Keratinocyte (primary cell): ENCODE results near the gene CIRBP. TPM values are rescaled to one million over a fixed set of nuclear protein-coding genes. Genes with fewer than 3 reads are reported as not detected.

Source experiments
- DNase-seq: peaks from one replicate; pipeline ENCODE4 v3.0.0-alpha.2; 2011; ENCODE audit warnings: low read depth, missing footprints, low spot score
- FAIRE-seq: peaks from 2 replicates; lab custom pipeline; 2011; peaks lifted over from hg19 to GRCh38; lab: Jason Lieb, UNC
- H2AFZ ChIP-seq: 2 replicates; pipeline ENCODE4 v1.6.0; 2012; ENCODE audit warnings: low read length, control low read depth, inconsistent platforms; ENCODE audit not compliant: control insufficient read depth
- H3K27ac ChIP-seq: 2 replicates; pipeline ENCODE4 v1.5.1; 2011; ENCODE audit warnings: low read length; ENCODE audit not compliant: control insufficient read depth, insufficient read depth
- H3K27me3 ChIP-seq: 3 replicates; pipeline ENCODE4 v1.6.0; 2011; ENCODE audit warnings: low read length; ENCODE audit not compliant: control insufficient read depth, insufficient read depth; ENCODE audit errors: extremely low read depth
- H3K36me3 ChIP-seq, 2 experiments: 2 replicates in 1 of 2; 3 replicates in 1 of 2; pipeline ENCODE4 v1.5.1; 2011; ENCODE audit warnings: low read length in 2 of 2, mild to moderate bottlenecking in 1 of 2; ENCODE audit not compliant: control insufficient read depth in 2 of 2, insufficient read depth in 2 of 2; ENCODE audit errors: extremely low read depth in 1 of 2
- H3K4me1 ChIP-seq: 3 replicates; pipeline ENCODE4 v1.5.1; 2011; ENCODE audit warnings: low read length; ENCODE audit not compliant: control insufficient read depth, insufficient read depth; ENCODE audit errors: extremely low read depth
- H3K4me2 ChIP-seq: 3 replicates; pipeline ENCODE4 v1.6.0; 2011; ENCODE audit warnings: low read depth, low read length; ENCODE audit not compliant: control insufficient read depth, insufficient read depth; ENCODE audit errors: extremely low read depth
- H3K4me3 ChIP-seq, 3 experiments: fragments of 200-600 bp in 1 of 3; sonication (generic) in 1 of 3; 2 replicates in 2 of 3; 3 replicates in 1 of 3; pipeline ENCODE4 v1.5.1; 2011 to 2016; ENCODE audit warnings: low read length in 3 of 3, mild to moderate bottlenecking in 3 of 3, control low read depth in 2 of 3, inconsistent platforms in 1 of 3, low read depth in 1 of 3, mixed read lengths in 1 of 3, mixed run types in 1 of 3, moderate library complexity in 1 of 3; ENCODE audit not compliant: control insufficient read depth in 2 of 3, insufficient read depth in 2 of 3; ENCODE audit errors: extremely low read depth in 1 of 3
- H3K79me2 ChIP-seq: 2 replicates; pipeline ENCODE4 v1.6.0; 2012; ENCODE audit warnings: low read length; ENCODE audit not compliant: control insufficient read depth, insufficient read depth
- H3K9ac ChIP-seq: 3 replicates; pipeline ENCODE4 v1.6.0; 2011; ENCODE audit warnings: low read length; ENCODE audit not compliant: control insufficient read depth, insufficient read depth; ENCODE audit errors: extremely low read depth
- H3K9me1 ChIP-seq: 3 replicates; pipeline ENCODE4 v1.6.0; 2011; ENCODE audit warnings: low read length; ENCODE audit not compliant: control insufficient read depth, insufficient read depth; ENCODE audit errors: extremely low read depth
- H3K9me3 ChIP-seq: 2 replicates; pipeline ENCODE4 v1.5.1; 2012; ENCODE audit warnings: low read depth, low read length; ENCODE audit not compliant: control insufficient read depth
- H4K20me1 ChIP-seq: 3 replicates; pipeline ENCODE4 v1.6.0; 2011; ENCODE audit warnings: low read length; ENCODE audit not compliant: control insufficient read depth, insufficient read depth; ENCODE audit errors: extremely low read depth
- EZH2 ChIP-seq: IDR thresholded peaks from one replicate; pipeline ENCODE4 v1.6.1; 2012; ENCODE audit warnings: inconsistent platforms, mild to moderate bottlenecking, low read length, moderate library complexity
- dilution Hi-C: fragments of 300-500 bp; cut with MboI; formaldehyde crosslinking; loops from one replicate; pipeline ENCODE4 v1.7.0; 2020; ENCODE audit warnings: low sequenced_read_pairs; ENCODE audit not compliant: extremely low pct_ligation_motif_present
- polyA plus RNA-seq, 5 experiments: library from polyadenylated mRNA; depleted of rRNA in 3 of 5; stranded (reverse) in 3 of 5; stranded (forward) in 1 of 5; unstranded in 1 of 5; fragments of >200 nt; gene quantifications; 1 replicate in 1 of 5; 2 replicates in 3 of 5; 3 replicates in 1 of 5; pipeline versions ENCODE4 v1.2.1 to v1.2.3, GENCODE V29; 2011 to 2012; ENCODE audit warnings: missing spikeins in 2 of 5, low read depth in 1 of 5, low replicate concordance in 1 of 5
- TF ChIP-seq, protein P1 (sequence below), 3 experiments: IDR thresholded peaks in 1 of 3; conservative IDR thresholded peaks in 1 of 3; optimal IDR thresholded peaks in 1 of 3; 2 replicates in 2 of 3; 3 replicates in 1 of 3; pipeline versions ENCODE3 to v1.5.1; 2011; ENCODE audit warnings: low read length in 3 of 3, mild to moderate bottlenecking in 3 of 3, moderate library complexity in 2 of 3, control low read depth in 1 of 3, inconsistent platforms in 1 of 3; ENCODE audit not compliant: insufficient read depth in 2 of 3; ENCODE audit errors: extremely low read depth in 1 of 3

Gene CIRBP
- polyA plus RNA-seq, 1 donor (not counting 4 experiments of a cell fraction or from before 2014, with no cell fraction given): 113 TPM

DNA sequence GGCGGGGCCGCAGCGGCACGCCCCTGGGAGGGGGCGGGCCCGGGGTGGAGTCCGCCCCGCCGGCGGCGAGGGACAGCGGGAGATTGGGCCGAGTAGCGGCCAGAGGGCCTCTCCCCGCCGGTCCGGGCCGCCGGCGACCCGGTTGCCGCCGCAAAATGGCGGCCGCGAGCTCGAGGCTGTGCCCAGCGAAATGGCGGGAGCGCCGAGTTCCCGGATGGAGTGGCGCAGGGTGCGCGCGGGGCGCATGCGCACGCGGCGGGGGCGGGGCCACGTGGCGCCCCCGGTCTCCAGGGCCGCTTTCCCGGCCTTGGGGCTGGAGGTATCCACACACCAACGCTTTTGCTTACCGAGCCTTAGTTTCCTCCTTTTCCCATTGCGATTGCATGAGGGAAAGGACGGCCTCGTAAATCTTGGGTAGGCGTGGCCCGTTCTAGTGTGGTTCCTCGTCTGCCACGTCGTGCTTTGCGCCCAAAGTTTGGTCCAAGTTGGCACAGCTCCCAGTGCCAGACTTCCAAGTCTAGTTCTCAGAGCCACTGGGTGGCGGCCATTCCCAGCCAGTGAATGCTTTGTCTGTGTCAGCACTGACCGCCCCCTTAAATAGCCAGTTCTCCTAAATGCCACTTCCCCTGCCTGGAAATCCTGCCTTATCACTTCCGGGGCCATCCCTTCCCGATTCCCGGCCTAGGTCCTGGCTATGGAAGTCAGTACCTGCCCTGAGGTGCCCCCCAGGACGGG, 513 bp downstream of the CIRBP start:
- H2AFZ ChIP-seq: no peak overlapping the region
- H3K36me3 ChIP-seq: peaks cover 29 to 39% of the 10 kb centered on the region in 2 experiments
- H3K4me2 ChIP-seq: peak overlapping the region; percentile 99
- H3K4me3 ChIP-seq: peak overlapping the region; percentile 46 to 85 (median 84)
- no peak for FAIRE-seq
- dilution Hi-C loops: no loop called here
- H3K27ac ChIP-seq: peak overlapping the region; percentile 89
- H3K9ac ChIP-seq: peak overlapping the region; percentile 83
- H4K20me1 ChIP-seq: no peaks in the 10 kb centered on the region
- peaks cover 62% of the 10 kb centered on the region for H3K4me1 ChIP-seq
- H3K9me1 ChIP-seq: no peaks in the 10 kb centered on the region
- no peak for DNase-seq
- H3K27me3 ChIP-seq: peaks cover 4% of the 10 kb centered on the region
- peaks cover 46% of the 10 kb centered on the region for H3K79me2 ChIP-seq
- no peaks in the 10 kb centered on the region for H3K9me3 ChIP-seq
- TF ChIP-seq, protein P1, sequence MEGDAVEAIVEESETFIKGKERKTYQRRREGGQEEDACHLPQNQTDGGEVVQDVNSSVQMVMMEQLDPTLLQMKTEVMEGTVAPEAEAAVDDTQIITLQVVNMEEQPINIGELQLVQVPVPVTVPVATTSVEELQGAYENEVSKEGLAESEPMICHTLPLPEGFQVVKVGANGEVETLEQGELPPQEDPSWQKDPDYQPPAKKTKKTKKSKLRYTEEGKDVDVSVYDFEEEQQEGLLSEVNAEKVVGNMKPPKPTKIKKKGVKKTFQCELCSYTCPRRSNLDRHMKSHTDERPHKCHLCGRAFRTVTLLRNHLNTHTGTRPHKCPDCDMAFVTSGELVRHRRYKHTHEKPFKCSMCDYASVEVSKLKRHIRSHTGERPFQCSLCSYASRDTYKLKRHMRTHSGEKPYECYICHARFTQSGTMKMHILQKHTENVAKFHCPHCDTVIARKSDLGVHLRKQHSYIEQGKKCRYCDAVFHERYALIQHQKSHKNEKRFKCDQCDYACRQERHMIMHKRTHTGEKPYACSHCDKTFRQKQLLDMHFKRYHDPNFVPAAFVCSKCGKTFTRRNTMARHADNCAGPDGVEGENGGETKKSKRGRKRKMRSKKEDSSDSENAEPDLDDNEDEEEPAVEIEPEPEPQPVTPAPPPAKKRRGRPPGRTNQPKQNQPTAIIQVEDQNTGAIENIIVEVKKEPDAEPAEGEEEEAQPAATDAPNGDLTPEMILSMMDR (optimal IDR thresholded peaks at IDR 0.05 in 1 of 3, IDR thresholded peaks at IDR 0.05 in 1 of 3, conservative IDR thresholded peaks at IDR 0.05 in 1 of 3; ENCODE audit: extremely low read depth in 1 of 3, insufficient read depth in 2 of 3, low read length in 3 of 3): peak in 1 of 3 experiments; percentile 22
- no peak for TF ChIP-seq EZH2

DNA sequence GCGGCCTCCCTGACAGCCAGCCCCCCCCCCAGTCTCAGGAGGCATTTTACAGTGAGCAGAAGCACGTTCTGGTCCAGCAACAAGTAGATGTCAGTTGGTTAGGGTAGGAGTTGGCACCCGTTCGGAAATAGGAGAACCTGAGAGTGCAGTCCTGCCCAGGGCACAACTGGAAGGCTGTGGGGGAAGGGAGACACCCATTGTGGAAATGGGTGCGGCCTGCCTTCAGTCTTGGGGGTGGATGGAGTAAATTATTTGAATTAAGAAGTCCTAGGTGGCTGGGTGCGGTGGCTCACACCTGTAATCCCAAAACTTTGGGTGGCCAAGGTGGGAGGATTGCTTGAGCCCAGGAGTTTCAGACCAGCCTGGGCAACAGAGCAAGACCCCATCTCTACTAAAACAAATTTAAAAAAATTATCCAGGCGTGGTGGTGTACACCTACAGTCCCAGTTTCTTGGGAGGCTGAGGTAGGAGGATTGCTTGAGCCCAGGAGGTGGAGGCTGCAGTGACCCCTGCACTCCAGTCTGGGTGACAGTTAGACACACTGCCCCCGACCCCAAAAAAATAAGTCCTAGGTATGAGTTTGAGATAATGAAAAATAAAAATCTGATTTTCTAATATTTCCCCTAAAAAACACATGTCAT, 1.2 kb downstream of the CIRBP start:
- DNase-seq (no peak), FAIRE-seq (no peak)
- Histone ChIP-seq H3K27ac (peak overlapping the region; percentile 89), H3K27me3 (peaks cover 4% of the 10 kb centered on the region), H3K9me3 (no peaks in the 10 kb centered on the region), H3K36me3 (peaks cover 29 to 36% of the 10 kb centered on the region in 2 experiments), H3K9ac (peak overlapping the region; percentile 83), H3K4me3 (peak overlapping the region; percentile 46 to 85 (median 84)), H3K4me1 (peaks cover 61% of the 10 kb centered on the region), H3K4me2 (peak overlapping the region; percentile 99), H2AFZ (no peak overlapping the region), H3K9me1 (no peaks in the 10 kb centered on the region), H4K20me1 (no peaks in the 10 kb centered on the region), H3K79me2 (peaks cover 47% of the 10 kb centered on the region)
- dilution Hi-C loops: no loop called here
- TF ChIP-seq, protein P1 (optimal IDR thresholded peaks at IDR 0.05 in 1 of 3, IDR thresholded peaks at IDR 0.05 in 1 of 3, conservative IDR thresholded peaks at IDR 0.05 in 1 of 3; ENCODE audit: extremely low read depth in 1 of 3, insufficient read depth in 2 of 3, low read length in 3 of 3): no peak
- no peak for TF ChIP-seq EZH2
